ENCODE measurements around the gene DROSHA.
"Not testable (repeated sequence)": the region's sequence is repeated elsewhere in the genome, so short reads cannot be mapped to it uniquely, and the experiment has no call there.

The DROSHA gene

DNA sequence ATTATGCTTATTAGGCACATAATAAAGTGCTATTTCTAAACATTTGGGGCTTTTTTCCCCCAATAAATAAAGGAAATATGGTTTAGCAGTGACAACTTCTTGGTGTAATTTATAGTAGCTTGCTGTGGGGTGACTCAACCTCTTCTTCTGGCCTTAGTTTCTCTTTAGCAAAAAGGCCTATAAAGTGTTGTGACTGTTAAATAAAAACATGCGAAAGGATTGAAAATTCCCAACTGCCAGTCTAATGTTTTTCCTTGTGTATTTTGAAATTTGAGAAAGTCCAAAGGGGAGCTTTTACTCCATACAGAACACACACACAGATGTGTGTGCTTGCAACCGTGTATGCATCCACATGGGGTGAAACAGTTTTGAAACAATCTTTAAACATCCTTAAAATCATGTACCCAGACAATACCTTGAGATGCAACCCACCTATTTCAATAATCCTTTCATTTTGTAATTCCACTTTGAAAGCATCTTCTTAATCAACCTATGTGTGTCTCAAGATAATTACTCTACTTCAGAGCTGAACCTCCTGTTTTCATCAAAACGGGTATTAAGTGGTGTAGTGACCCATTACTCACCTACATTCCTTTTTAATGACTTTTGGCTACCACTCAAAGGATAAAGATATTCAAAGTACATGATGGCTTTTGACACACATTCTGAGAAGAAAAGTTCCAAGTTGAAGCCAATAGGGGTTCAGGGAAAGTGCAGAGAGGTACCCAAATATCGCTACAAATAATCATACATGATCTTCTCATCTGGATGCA lies 123.8 kb downstream of the DROSHA start:
- TF ChIP-seq, protein P1, sequence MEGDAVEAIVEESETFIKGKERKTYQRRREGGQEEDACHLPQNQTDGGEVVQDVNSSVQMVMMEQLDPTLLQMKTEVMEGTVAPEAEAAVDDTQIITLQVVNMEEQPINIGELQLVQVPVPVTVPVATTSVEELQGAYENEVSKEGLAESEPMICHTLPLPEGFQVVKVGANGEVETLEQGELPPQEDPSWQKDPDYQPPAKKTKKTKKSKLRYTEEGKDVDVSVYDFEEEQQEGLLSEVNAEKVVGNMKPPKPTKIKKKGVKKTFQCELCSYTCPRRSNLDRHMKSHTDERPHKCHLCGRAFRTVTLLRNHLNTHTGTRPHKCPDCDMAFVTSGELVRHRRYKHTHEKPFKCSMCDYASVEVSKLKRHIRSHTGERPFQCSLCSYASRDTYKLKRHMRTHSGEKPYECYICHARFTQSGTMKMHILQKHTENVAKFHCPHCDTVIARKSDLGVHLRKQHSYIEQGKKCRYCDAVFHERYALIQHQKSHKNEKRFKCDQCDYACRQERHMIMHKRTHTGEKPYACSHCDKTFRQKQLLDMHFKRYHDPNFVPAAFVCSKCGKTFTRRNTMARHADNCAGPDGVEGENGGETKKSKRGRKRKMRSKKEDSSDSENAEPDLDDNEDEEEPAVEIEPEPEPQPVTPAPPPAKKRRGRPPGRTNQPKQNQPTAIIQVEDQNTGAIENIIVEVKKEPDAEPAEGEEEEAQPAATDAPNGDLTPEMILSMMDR (conservative IDR thresholded peaks at IDR 0.05) = no peak
- H3K27ac ChIP-seq = no peak overlapping the region

DNA sequence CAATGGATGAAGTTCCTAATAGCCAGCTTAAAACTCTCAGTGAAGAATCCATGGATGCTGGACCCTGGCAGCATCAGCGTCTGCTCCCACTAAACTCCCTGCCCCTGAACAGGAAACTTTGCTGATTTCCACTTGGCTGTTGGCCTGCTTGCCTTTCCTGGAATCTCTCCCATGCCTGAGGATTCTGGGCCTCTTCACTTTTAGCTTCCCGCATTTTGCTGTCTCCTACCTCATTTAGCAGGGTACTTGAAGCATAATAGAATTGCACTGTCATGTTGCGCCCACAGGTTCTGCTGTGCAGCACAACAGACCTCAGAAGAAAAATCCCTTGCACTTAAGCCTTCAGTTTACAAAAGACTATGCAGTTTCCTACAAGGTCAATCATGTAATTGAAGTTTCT lies 127.6 kb downstream of the DROSHA start:
- TF ChIP-seq, protein P1 (conservative IDR thresholded peaks at IDR 0.05) = no peak
- no peak overlapping the region for H3K27ac ChIP-seq

DNA sequence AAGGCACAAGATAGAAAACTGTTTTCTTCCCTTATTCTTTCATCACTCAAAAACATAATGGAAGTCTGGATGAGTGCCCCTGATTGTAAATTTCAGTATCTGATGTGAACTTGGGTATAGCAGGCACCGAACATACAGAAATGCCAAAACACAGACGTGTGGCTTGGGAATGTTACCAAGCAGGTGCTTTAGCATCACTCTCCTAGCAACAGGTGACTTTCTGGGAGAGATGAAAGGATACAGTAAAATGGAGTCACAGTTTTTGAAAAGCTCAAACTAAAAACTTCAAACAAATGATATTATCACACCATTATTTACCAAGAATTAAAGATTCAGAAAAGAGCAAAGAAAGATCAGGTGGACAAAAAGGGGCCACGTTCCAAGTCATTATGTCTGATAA lies 130.2 kb downstream of the DROSHA start:
- TF ChIP-seq, protein P1 (conservative IDR thresholded peaks at IDR 0.05) = no peak
- no peak overlapping the region for H3K27ac ChIP-seq

DNA sequence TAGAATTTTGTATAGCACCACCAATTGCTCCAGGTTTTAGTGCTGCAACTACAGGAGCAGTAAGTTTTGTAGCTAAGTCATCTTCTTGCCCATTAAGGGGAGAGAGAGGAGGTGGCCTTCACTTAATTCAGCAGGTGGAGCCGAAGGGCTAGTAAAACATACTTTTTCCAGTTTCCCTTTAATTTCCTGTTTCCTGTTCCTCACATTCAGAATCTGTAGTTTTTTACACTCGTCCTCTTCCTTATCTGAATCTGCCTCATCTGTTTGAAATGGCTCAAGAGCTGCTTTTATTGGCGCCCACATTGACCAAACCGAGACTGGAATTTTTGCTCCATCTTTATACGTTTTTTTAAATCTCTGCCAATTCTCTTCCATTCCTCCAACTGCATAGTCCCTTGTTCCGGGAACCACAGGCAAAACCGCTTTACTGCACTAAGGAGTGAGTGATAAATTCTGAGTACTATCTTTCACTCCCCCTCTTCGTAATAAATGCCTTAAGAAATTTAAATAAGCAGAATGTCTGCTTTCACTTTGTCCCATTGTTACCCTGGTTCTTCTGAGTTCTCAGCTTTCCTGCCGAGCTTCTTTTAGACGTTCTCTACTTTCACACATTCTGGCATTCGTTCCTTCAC lies 133.9 kb downstream of the DROSHA start:
- H3K27ac ChIP-seq = no peak overlapping the region

DNA sequence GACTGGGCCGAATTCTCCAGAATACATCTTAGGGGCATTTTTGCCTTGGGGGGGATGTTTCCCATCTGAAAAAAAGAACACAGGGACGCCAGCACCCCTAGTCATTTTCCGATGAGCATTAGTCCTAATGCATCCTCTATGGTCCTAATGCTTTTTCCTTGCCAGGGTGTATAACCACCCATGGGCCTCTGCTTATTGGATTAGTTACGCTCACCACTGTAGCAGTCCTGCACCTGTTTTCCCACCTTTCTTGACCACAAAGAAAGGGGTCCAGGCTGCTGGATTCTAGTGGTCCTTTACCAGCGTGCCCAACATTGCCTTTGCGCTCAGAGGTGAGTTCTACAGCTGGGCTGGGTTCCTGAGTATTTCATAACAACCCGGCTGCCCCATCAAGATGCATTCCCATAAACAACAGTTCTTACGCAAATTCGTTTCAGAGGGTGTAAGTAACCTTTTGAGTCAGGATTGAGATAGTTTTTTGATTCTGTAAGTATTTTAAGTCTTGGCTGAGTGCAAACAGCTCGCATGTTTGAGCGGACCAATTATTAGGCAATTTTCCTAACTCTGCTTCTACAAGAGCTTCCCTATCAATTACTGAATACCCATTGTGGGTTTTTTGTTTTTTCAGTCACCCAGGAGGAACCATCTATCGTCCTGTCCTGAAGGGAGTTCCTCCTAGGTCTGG lies 135.1 kb downstream of the DROSHA start:
- H3K27ac ChIP-seq = no peak overlapping the region
- TF ChIP-seq, protein P1 (conservative IDR thresholded peaks at IDR 0.05) = no peak

More for the DNA sequence above, 133.9 kb downstream of the DROSHA start:
- TF ChIP-seq, protein P1 (conservative IDR thresholded peaks at IDR 0.05) = no peak

DNA sequence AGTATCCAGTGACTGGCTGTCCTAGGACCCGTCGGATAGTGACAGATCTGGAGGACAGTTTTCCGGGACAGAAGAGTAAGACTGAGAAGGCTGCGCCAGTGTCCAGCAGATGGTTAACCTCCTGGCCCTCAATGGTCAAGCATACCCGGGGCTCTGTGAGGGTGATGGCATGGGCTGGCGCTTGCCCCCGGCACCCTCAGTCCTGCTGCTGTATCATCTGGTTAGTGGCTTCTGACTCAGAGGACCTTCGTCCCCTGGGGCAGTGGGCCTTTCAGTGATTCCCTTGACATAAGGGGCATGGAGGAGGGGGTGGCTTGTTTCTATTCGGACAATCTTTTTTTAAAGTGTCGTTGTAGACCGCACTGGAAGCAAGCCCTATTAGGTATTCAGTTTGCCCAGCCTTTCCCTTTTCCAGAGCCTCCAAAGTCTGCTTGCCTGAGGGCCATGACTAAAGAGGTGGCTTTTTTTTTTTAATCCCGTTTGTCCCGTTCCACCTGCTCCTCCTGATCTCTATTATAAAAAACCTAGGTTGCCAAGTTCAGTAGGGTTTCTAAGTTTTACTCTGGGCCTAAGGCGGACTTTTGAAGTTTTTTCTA lies 136.3 kb downstream of the DROSHA start:
- H3K27ac ChIP-seq = not testable (repeated sequence)

DNA sequence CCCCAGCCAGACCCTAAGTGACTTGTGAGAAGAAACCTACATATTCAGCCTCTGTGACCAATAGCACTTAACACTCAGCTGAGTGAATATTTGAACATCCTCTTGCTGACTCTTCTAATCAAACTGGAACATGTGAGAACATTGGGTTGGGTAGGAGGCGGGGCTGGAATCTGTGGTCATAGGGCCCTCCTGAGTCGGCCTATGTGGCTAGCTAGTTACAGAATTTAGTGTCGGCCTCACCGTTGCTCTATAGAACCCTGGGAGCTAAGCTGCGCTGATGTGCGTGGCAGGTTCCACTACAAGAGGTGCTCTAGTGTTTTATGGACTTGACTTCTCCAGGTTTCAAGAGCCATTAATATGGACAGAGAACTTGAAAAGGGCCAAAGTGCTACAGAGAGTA lies 138.8 kb downstream of the DROSHA start:
- H3K27ac ChIP-seq = no peak overlapping the region
- TF ChIP-seq, protein P1 (conservative IDR thresholded peaks at IDR 0.05) = no peak
